Measurements from ENCODE around the gene OAS3.

DNA sequence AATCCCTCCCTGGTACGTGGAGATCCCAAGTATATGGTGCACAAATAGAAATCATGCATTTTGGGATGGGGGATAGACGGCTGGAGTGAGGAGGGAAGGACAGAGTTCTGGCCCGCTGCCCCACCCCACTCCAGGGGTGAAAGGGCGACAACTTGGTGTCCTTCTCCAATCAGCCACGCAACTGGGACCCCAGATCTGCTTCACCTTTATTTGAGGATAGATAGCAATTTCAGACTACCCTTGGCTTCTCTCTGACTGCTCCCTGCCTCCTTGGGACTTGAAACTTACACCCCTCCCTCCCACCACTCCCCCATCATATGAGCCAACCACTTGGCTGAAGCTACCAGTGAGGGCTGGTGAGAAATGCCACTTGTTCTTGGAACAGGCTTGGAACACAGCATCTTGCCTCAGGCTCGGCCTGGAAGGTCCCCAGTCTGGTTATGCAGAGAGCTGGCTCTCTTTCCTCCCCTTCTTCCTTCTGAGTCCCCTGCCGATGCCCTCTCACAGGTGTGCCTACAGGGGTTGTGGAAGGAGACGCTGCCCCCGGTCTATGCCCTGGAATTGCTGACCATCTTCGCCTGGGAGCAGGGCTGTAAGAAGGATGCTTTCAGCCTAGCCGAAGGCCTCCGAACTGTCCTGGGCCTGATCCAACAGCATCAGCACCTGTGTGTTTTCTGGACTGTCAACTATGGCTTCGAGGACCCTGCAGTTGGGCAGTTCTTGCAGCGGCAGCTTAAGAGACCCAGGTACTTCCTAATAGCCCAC, 8.1 kb downstream of the OAS3 start:
- TF ChIP-seq, protein P1, sequence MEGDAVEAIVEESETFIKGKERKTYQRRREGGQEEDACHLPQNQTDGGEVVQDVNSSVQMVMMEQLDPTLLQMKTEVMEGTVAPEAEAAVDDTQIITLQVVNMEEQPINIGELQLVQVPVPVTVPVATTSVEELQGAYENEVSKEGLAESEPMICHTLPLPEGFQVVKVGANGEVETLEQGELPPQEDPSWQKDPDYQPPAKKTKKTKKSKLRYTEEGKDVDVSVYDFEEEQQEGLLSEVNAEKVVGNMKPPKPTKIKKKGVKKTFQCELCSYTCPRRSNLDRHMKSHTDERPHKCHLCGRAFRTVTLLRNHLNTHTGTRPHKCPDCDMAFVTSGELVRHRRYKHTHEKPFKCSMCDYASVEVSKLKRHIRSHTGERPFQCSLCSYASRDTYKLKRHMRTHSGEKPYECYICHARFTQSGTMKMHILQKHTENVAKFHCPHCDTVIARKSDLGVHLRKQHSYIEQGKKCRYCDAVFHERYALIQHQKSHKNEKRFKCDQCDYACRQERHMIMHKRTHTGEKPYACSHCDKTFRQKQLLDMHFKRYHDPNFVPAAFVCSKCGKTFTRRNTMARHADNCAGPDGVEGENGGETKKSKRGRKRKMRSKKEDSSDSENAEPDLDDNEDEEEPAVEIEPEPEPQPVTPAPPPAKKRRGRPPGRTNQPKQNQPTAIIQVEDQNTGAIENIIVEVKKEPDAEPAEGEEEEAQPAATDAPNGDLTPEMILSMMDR (conservative IDR thresholded peaks at IDR 0.05; ENCODE audit: low read depth, low read length): no peak
- no peak for TF ChIP-seq EZH2 (IDR thresholded peaks at IDR 0.05; ENCODE audit: low read length, unreplicated experiment)
